Vagina (tissue), 2 donors: ENCODE data around the gene MKNK2. TPM values are rescaled to one million over a fixed set of nuclear protein-coding genes. Genes with fewer than 3 reads are reported as not detected.
A peak's percentile ranks its signal among the peaks of the same experiment; 100 is the strongest.

Source experiments
- DNase-seq, 2 donors: peaks; one replicate each; pipeline ENCODE4 v3.0.0-alpha.2; 2017; ENCODE audit errors: extremely low spot score in 2 of 2
- H3K27ac ChIP-seq: fragments of 200-600 bp; sonication (generic); one replicate; pipeline ENCODE4 v1.5.1; 2019
- H3K27me3 ChIP-seq: fragments of 200-600 bp; sonication (generic); one replicate; pipeline ENCODE4 v1.5.1; 2019
- H3K36me3 ChIP-seq, 2 donors: fragments of 200-600 bp; sonication (generic); one replicate each; pipeline ENCODE4 v1.5.1; 2017 to 2019
- H3K4me1 ChIP-seq: fragments of 200-600 bp; sonication (generic); one replicate; pipeline ENCODE4 v1.5.1; 2019
- H3K4me3 ChIP-seq, 2 donors: fragments of 200-600 bp; sonication (generic); 1 replicate in 1 of 2; 2 replicates in 1 of 2; pipeline ENCODE4 v1.5.1; 2016 to 2019
- H3K9me3 ChIP-seq: fragments of 200-600 bp; sonication (generic); one replicate; pipeline ENCODE4 v1.5.1; 2019
- POLR2A ChIP-seq, 2 donors: fragments of 450-650 bp; IDR thresholded peaks; one replicate each; pipeline ENCODE4 v1.6.1; 2017; ENCODE audit warnings: antibody characterized with exemption in 2 of 2, mild to moderate bottlenecking in 2 of 2, moderate library complexity in 2 of 2
- POLR2AphosphoS5 ChIP-seq, 2 donors: sonication (generic); formaldehyde crosslinking; IDR thresholded peaks; one replicate each; pipeline ENCODE4 v1.9.0; 2017; ENCODE audit warnings: antibody characterized with exemption in 2 of 2, mild to moderate bottlenecking in 2 of 2, low read depth in 1 of 2; ENCODE audit not compliant: insufficient read depth in 1 of 2
- intact Hi-C: fragments of 100-400 bp; cut with DNase I; formaldehyde crosslinking; loops from one replicate; pipeline ENCODE4 v1.15.1; 2023
- total RNA-seq: library from RNA; depleted of rRNA; stranded (reverse); fragments of >200 nt; gene quantifications from one replicate; pipeline ENCODE4 v1.2.3, GENCODE V29; 2016
- TF ChIP-seq, protein P1 (sequence below), 3 experiments: fragments of 450-650 bp in 2 of 3; fragments of 200-600 bp in 1 of 3; sonication (generic) in 1 of 3; IDR thresholded peaks; one replicate each; pipeline ENCODE4 v1.5.1; 2017 to 2019; ENCODE audit warnings: antibody characterized with exemption in 3 of 3, mild to moderate bottlenecking in 2 of 3, moderate library complexity in 2 of 3

Gene MKNK2
- total RNA-seq, 1 donor from 2014 or later, result 185 TPM

- Histone ChIP-seq H3K27ac (peak overlapping the region; percentile 99), H3K9me3 (no peaks in the 10 kb centered on the region), H3K36me3 (no peaks in the 10 kb centered on the region), H3K27me3 (no peaks in the 10 kb centered on the region), H3K4me3 (peak overlapping the region; percentile 56 to 93), H3K4me1 (peaks cover 81% of the 10 kb centered on the region)
- intact Hi-C loops, result no loop called here
- no peak for DNase-seq
- TF ChIP-seq, protein P1, sequence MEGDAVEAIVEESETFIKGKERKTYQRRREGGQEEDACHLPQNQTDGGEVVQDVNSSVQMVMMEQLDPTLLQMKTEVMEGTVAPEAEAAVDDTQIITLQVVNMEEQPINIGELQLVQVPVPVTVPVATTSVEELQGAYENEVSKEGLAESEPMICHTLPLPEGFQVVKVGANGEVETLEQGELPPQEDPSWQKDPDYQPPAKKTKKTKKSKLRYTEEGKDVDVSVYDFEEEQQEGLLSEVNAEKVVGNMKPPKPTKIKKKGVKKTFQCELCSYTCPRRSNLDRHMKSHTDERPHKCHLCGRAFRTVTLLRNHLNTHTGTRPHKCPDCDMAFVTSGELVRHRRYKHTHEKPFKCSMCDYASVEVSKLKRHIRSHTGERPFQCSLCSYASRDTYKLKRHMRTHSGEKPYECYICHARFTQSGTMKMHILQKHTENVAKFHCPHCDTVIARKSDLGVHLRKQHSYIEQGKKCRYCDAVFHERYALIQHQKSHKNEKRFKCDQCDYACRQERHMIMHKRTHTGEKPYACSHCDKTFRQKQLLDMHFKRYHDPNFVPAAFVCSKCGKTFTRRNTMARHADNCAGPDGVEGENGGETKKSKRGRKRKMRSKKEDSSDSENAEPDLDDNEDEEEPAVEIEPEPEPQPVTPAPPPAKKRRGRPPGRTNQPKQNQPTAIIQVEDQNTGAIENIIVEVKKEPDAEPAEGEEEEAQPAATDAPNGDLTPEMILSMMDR (IDR thresholded peaks at IDR 0.05), result no peak
- peak; percentile 49 to 80 for TF ChIP-seq POLR2AphosphoS5 (IDR thresholded peaks at IDR 0.05; ENCODE audit: insufficient read depth in 1 of 2, low read depth in 1 of 2)
Observed at GRCh38 chr19:2059422-2060201, 8.6 kb upstream of the MKNK2 start.

DNA sequence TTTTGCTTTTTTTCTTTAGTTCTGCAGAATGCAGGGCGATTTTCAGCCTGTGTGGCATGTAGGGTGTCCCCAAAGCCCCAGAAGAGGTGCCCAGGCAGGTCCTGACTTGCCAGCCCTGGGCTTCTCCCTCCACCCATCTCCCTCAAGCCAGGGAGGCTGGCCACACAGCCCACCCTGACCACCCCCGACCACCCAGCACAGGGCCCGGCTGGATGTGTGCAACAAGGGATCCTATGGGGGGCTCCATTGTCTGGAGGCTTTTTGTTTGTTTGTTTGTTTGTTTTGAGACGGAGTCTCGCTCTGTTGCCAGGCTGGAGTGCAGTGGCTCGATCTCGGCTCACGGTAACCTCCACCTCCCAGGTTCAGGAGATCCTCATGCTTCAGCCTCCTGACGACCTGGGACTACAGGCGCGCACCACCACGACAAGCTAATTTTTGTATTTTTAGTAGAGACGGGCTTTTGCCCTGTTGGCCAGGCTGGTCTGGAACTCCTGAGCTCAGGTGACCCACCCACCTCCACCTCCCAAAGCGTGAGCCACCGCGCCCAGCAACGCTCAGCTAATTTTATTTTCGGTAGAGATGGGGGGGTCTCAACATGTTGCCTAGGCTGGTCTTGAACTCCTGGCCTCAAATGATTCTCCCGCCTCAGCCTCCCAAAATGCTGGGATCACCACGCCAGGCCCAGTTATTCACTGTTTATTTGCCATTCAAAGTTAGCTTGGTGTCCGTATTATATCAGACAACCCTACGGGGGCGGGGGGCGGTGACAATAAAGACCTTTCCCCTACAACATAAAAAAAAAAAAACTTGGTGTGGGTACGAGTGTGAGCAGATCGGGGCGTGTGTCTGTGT, 7.8 kb upstream of the MKNK2 start:
- H3K27me3 ChIP-seq, result no peaks in the 10 kb centered on the region
- intact Hi-C loops, result no loop called here
- DNase-seq, result no peak
- TF ChIP-seq, protein P1 (IDR thresholded peaks at IDR 0.05), result no peak
- TF ChIP-seq POLR2AphosphoS5 (IDR thresholded peaks at IDR 0.05; ENCODE audit: insufficient read depth in 1 of 2, low read depth in 1 of 2), result no peak
- no peak for TF ChIP-seq POLR2A (IDR thresholded peaks at IDR 0.05)
- no peaks in the 10 kb centered on the region for H3K9me3 ChIP-seq
- H3K4me3 ChIP-seq, result no peak overlapping the region
- H3K27ac ChIP-seq, result peak overlapping the region; percentile 99
- H3K36me3 ChIP-seq, result no peaks in the 10 kb centered on the region
- peaks cover 82% of the 10 kb centered on the region for H3K4me1 ChIP-seq

- no peaks in the 10 kb centered on the region for H3K9me3 ChIP-seq
- peak overlapping the region; percentile 99 for H3K27ac ChIP-seq
- H3K4me1 ChIP-seq, result peaks cover 91% of the 10 kb centered on the region
- H3K36me3 ChIP-seq, result no peaks in the 10 kb centered on the region
- H3K4me3 ChIP-seq, result no peak overlapping the region
- TF ChIP-seq POLR2A (IDR thresholded peaks at IDR 0.05) (no peak), POLR2AphosphoS5 (IDR thresholded peaks at IDR 0.05; ENCODE audit: insufficient read depth in 1 of 2, low read depth in 1 of 2) (no peak)
- TF ChIP-seq, protein P1 (IDR thresholded peaks at IDR 0.05), result no peak
- DNase-seq, result no peak
- no peaks in the 10 kb centered on the region for H3K27me3 ChIP-seq
- intact Hi-C loops, result no loop called here
Observed at GRCh38 chr19:2057484-2058469, 6.7 kb upstream of the MKNK2 start.

- Histone ChIP-seq H3K27me3 (no peaks in the 10 kb centered on the region), H3K27ac (peak overlapping the region; percentile 99), H3K4me3 (no peak overlapping the region), H3K4me1 (peaks cover 92% of the 10 kb centered on the region), H3K36me3 (no peaks in the 10 kb centered on the region), H3K9me3 (no peaks in the 10 kb centered on the region)
- intact Hi-C loops, result no loop called here
- no peak for DNase-seq
- TF ChIP-seq, protein P1 (IDR thresholded peaks at IDR 0.05), result no peak
- no peak for TF ChIP-seq POLR2A (IDR thresholded peaks at IDR 0.05)
- no peak for TF ChIP-seq POLR2AphosphoS5 (IDR thresholded peaks at IDR 0.05; ENCODE audit: insufficient read depth in 1 of 2, low read depth in 1 of 2)
Observed at GRCh38 chr19:2056837-2057192, 5.8 kb upstream of the MKNK2 start.
